ENCODE data around the gene ITPR2.

- no peak for TF ChIP-seq TAF1 (conservative IDR thresholded peaks at IDR 0.05)
- TF ChIP-seq CTCF (IDR thresholded peaks at IDR 0.05; ENCODE audit: low read depth, low read length, missing input control): no peak
- TF ChIP-seq GABPA (IDR thresholded peaks at IDR 0.05 in 1 of 2, conservative IDR thresholded peaks at IDR 0.05 in 1 of 2): no peak
Measured at GRCh38 chr12:26715232-26715631, 117.8 kb downstream of the ITPR2 start.
